Esophagus squamous epithelium (tissue), 5 donors: Measurements from ENCODE around the gene TMEM53. TPM values are rescaled to one million over a fixed set of nuclear protein-coding genes. Genes with fewer than 3 reads are reported as not detected.

Source experiments
- DNase-seq: peaks from one replicate; lab custom pipeline; 2025; lab: John Stamatoyannopoulos, UW
- H3K27ac ChIP-seq, 4 donors: fragments of 200-600 bp; sonication (generic); one replicate each; pipeline ENCODE4 v1.5.1; 2016 to 2019; ENCODE audit warnings: mild to moderate bottlenecking in 1 of 4
- H3K27me3 ChIP-seq, 4 donors: fragments of 200-600 bp; sonication (generic); 1 replicate in 3 of 4; 2 replicates in 1 of 4; pipeline versions ENCODE4 v1.5.1 to v1.6.0; 2017 to 2021; ENCODE audit warnings: antibody characterized with exemption in 1 of 4
- H3K36me3 ChIP-seq, 3 donors: fragments of 200-600 bp; sonication (generic); one replicate each; pipeline ENCODE4 v1.5.1; 2016 to 2019
- H3K4me1 ChIP-seq, 3 donors: fragments of 200-600 bp; sonication (generic); one replicate each; pipeline ENCODE4 v1.5.1; 2017 to 2019
- H3K4me3 ChIP-seq, 4 donors: fragments of 200-600 bp; sonication (generic); 1 replicate in 3 of 4; 2 replicates in 1 of 4; pipeline ENCODE4 v1.5.1; 2016 to 2019; ENCODE audit warnings: mild to moderate bottlenecking in 2 of 4, moderate library complexity in 1 of 4
- H3K9me3 ChIP-seq, 3 donors: fragments of 200-600 bp; sonication (generic); one replicate each; pipeline ENCODE4 v1.5.1; 2016 to 2019
- POLR2A ChIP-seq, 4 donors: fragments of 450-650 bp; IDR thresholded peaks; one replicate each; pipeline ENCODE4 v1.6.1; 2017; ENCODE audit warnings: antibody characterized with exemption in 4 of 4, mild to moderate bottlenecking in 4 of 4, moderate library complexity in 3 of 4
- WGBS, 2 donors: methylation state at CpG; one replicate each; pipeline ENCODE4 v1.1.5; 2018; 5-methylcytosine and 5-hydroxymethylcytosine counted together
- intact Hi-C: fragments of 100-400 bp; cut with DNase I; formaldehyde crosslinking; loops from one replicate; pipeline ENCODE4 v1.15.0; 2022
- total RNA-seq, 4 donors: library from RNA; depleted of rRNA; stranded (reverse); fragments of >200 nt; gene quantifications; one replicate each; pipeline ENCODE4 v1.1.0, GENCODE V29; 2016
- TF ChIP-seq, protein P1 (sequence below), 6 experiments: fragments of 450-650 bp in 4 of 6; fragments of 200-600 bp in 2 of 6; sonication (generic) in 2 of 6; IDR thresholded peaks; one replicate each; pipeline ENCODE4 v1.5.1; 2016 to 2019; ENCODE audit warnings: antibody characterized with exemption in 6 of 6, mild to moderate bottlenecking in 4 of 6, moderate library complexity in 4 of 6
- donor health status: DM: yes; HTN: yes; CAD: no.

TMEM53 gene
- total RNA-seq, 4 donors from 2014 or later: 3.2 to 5.8 (median 4.0) TPM

- intact Hi-C loops: no loop called here
Measured at GRCh38 chr1:44693900-44694299, 19.6 kb upstream of the TMEM53 start.

GRCh38 chr1:44693159-44693558 lies 18.9 kb upstream of the TMEM53 start:
- no peak for TF ChIP-seq POLR2A (IDR thresholded peaks at IDR 0.05)
- TF ChIP-seq, protein P1, sequence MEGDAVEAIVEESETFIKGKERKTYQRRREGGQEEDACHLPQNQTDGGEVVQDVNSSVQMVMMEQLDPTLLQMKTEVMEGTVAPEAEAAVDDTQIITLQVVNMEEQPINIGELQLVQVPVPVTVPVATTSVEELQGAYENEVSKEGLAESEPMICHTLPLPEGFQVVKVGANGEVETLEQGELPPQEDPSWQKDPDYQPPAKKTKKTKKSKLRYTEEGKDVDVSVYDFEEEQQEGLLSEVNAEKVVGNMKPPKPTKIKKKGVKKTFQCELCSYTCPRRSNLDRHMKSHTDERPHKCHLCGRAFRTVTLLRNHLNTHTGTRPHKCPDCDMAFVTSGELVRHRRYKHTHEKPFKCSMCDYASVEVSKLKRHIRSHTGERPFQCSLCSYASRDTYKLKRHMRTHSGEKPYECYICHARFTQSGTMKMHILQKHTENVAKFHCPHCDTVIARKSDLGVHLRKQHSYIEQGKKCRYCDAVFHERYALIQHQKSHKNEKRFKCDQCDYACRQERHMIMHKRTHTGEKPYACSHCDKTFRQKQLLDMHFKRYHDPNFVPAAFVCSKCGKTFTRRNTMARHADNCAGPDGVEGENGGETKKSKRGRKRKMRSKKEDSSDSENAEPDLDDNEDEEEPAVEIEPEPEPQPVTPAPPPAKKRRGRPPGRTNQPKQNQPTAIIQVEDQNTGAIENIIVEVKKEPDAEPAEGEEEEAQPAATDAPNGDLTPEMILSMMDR (IDR thresholded peaks at IDR 0.05): no peak
- Histone ChIP-seq H3K9me3 (no peaks in the 10 kb centered on the region), H3K27ac (no peak overlapping the region), H3K27me3 (peaks cover 0 to 73% (median 0%) of the 10 kb centered on the region in 4 donors), H3K4me1 (no peaks in the 10 kb centered on the region), H3K36me3 (no peaks in the 10 kb centered on the region), H3K4me3 (no peak overlapping the region)
- 71 to 74% methylated on average over 2 of the region's 2 CpGs for WGBS, 2 donors
- intact Hi-C loops: no loop called here
- DNase-seq: no peak

More at GRCh38 chr1:44693900-44694299, 19.6 kb upstream of the TMEM53 start:
- peaks cover 0 to 73% (median 0%) of the 10 kb centered on the region in 4 donors for H3K27me3 ChIP-seq
- 96 to 100% methylated on average over 3 of the region's 3 CpGs for WGBS, 2 donors
- no peaks in the 10 kb centered on the region for H3K36me3 ChIP-seq
- no peak overlapping the region for H3K27ac ChIP-seq
- DNase-seq: no peak
- TF ChIP-seq, protein P1 (IDR thresholded peaks at IDR 0.05): no peak
- no peak for TF ChIP-seq POLR2A (IDR thresholded peaks at IDR 0.05)
- no peaks in the 10 kb centered on the region for H3K4me1 ChIP-seq
- H3K4me3 ChIP-seq: no peak overlapping the region
- H3K9me3 ChIP-seq: no peaks in the 10 kb centered on the region

- intact Hi-C loops: no loop called here
Measured at GRCh38 chr1:44689447-44689765, 15.1 kb upstream of the TMEM53 start.

GRCh38 chr1:44688760-44689446 lies 14.6 kb upstream of the TMEM53 start:
- no peak for DNase-seq
- 72 to 75% methylated on average over 11 to 12 of the region's 12 CpGs for WGBS, 2 donors

More at GRCh38 chr1:44689447-44689765, 15.1 kb upstream of the TMEM53 start:
- 69 to 81% methylated on average over 2 to 3 of the region's 3 CpGs for WGBS, 2 donors
- no peak overlapping the region for H3K27ac ChIP-seq
- H3K9me3 ChIP-seq: no peaks in the 10 kb centered on the region
- H3K4me3 ChIP-seq: no peak overlapping the region
- no peak for DNase-seq
- peaks cover 0 to 53% (median 0%) of the 10 kb centered on the region in 4 donors for H3K27me3 ChIP-seq
- TF ChIP-seq, protein P1 (IDR thresholded peaks at IDR 0.05): no peak
- no peak for TF ChIP-seq POLR2A (IDR thresholded peaks at IDR 0.05)
- H3K4me1 ChIP-seq: no peaks in the 10 kb centered on the region
- H3K36me3 ChIP-seq: no peaks in the 10 kb centered on the region

GRCh38 chr1:44685881-44686280 lies 11.6 kb upstream of the TMEM53 start:
- DNase-seq: no peak
- Histone ChIP-seq H3K27me3 (peaks cover 0 to 44% (median 0%) of the 10 kb centered on the region in 4 donors), H3K36me3 (no peaks in the 10 kb centered on the region), H3K4me3 (no peak overlapping the region), H3K4me1 (no peaks in the 10 kb centered on the region), H3K27ac (no peak overlapping the region), H3K9me3 (no peaks in the 10 kb centered on the region)
- WGBS, 2 donors: 73 to 85% methylated on average over 6 to 7 of the region's 8 CpGs
- intact Hi-C loops: no loop called here
- TF ChIP-seq, protein P1 (IDR thresholded peaks at IDR 0.05): no peak
- TF ChIP-seq POLR2A (IDR thresholded peaks at IDR 0.05): no peak

More at GRCh38 chr1:44688760-44689446, 14.6 kb upstream of the TMEM53 start:
- intact Hi-C loops: no loop called here
- Histone ChIP-seq H3K27ac (no peak overlapping the region), H3K4me3 (no peak overlapping the region), H3K9me3 (no peaks in the 10 kb centered on the region), H3K27me3 (peaks cover 0 to 53% (median 0%) of the 10 kb centered on the region in 4 donors), H3K36me3 (no peaks in the 10 kb centered on the region), H3K4me1 (no peaks in the 10 kb centered on the region)
- no peak for TF ChIP-seq POLR2A (IDR thresholded peaks at IDR 0.05)
- TF ChIP-seq, protein P1 (IDR thresholded peaks at IDR 0.05): no peak
